NB4 (cell line): ENCODE results near the gene PRKAR1B.

Experiments
- CTCF ChIP-seq: IDR thresholded peaks from one replicate; pipeline ENCODE4 v1.5.1; 2012; ENCODE audit warnings: low read depth, low read length
- MAX ChIP-seq: IDR thresholded peaks from 2 replicates; pipeline ENCODE4 v1.6.1; 2011; ENCODE audit warnings: low read depth, low read length
- MYC ChIP-seq: IDR thresholded peaks from 2 replicates; pipeline ENCODE4 v1.6.1; 2011; ENCODE audit warnings: low read depth, low read length
- POLR2A ChIP-seq: IDR thresholded peaks from 2 replicates; pipeline ENCODE4 v1.6.1; 2011; ENCODE audit warnings: mild to moderate bottlenecking; ENCODE audit not compliant: insufficient read length; ENCODE audit errors: extremely low read depth

- TF ChIP-seq CTCF (no peak), POLR2A (no peak), MAX (no peak), MYC (no peak)
Measured at GRCh38 chr7:539731-540411, 187.2 kb downstream of the PRKAR1B start.
